AG04449 (cell line): ENCODE data around the gene RTN4RL2.

Source experiments
- CTCF ChIA-PET: fragments of 350-600 bp; formaldehyde crosslinking; extraction: SDS; loops from one replicate; lab custom pipeline; 2021; ENCODE audit warnings: antibody characterized with exemption; lab: Yijun Ruan, JAX
- POLR2A ChIA-PET: fragments of 400-600, 350-600 bp; formaldehyde crosslinking; extraction: SDS; loops from one replicate; lab custom pipeline; 2020; ENCODE audit warnings: antibody characterized with exemption, inconsistent platforms; lab: Yijun Ruan, JAX
- DNase-seq: peaks from one replicate; pipeline ENCODE4 v3.0.0-alpha.2; 2010; ENCODE audit warnings: low read depth, low spot score
- H3K4me3 ChIP-seq: 2 replicates; pipeline ENCODE4 v1.5.1; 2011; ENCODE audit warnings: low read depth, mild to moderate bottlenecking, control low read depth, low read length
- CTCF ChIP-seq: IDR thresholded peaks from one replicate; pipeline ENCODE4 v1.5.1; 2011; ENCODE audit warnings: mild to moderate bottlenecking, moderate library complexity, low read length, control low read depth, inconsistent platforms; ENCODE audit not compliant: insufficient read depth; ENCODE audit errors: missing control alignments

The RTN4RL2 gene

GRCh38 chr11:57425565-57426438 is 34.5 kb upstream of the RTN4RL2 start:
- peak overlapping the region; percentile 55; the same call in 1 of the 2 replicates for H3K4me3 ChIP-seq
- DNase-seq: no peak
- ChIA-PET CTCF (interaction anchor here (0.7 to 3.2 kb wide), 4 partner anchors 31 to 101 kb away, joined by 3 to 25 read pairs (median 4); no protein-coding TSS in a partner anchor), POLR2A (no interaction called here)
- TF ChIP-seq CTCF: no peak

GRCh38 chr11:57426439-57426928 is 33.8 kb upstream of the RTN4RL2 start:
- DNase-seq: no peak
- CTCF ChIA-PET: interaction anchor here (0.7 to 3.2 kb wide), 4 partner anchors 31 to 100 kb away, joined by 3 to 25 read pairs (median 4); no protein-coding TSS in a partner anchor
- no peak for TF ChIP-seq CTCF
- POLR2A ChIA-PET: no interaction called here
- peak overlapping the region; percentile 55 for H3K4me3 ChIP-seq

- ChIA-PET POLR2A (interaction anchor here (1.0 kb wide), 1 partner anchor 16 kb away, joined by 3 read pairs; no protein-coding TSS in a partner anchor), CTCF (interaction anchor here (0.9 to 3.2 kb wide), 7 partner anchors 30 to 214 kb away, joined by 3 to 25 read pairs (median 6); no protein-coding TSS in a partner anchor)
- no peak for TF ChIP-seq CTCF
- peak within 1 kb of the TSS; percentile 55 for H3K4me3 ChIP-seq
- peak; percentile 66 for DNase-seq
These were observed 33.2 kb upstream of the RTN4RL2 start, which contains the start of gene SLC43A3 for GRCh38 chr11:57426929-57427726. Gene SLC43A3 (minus strand): TSS chr11:57427121. CDS start chr11:57426172, 949 bp downstream.

- TF ChIP-seq CTCF: no peak
- no peak for DNase-seq
- POLR2A ChIA-PET: interaction anchor here (1.0 kb wide), 1 partner anchor 16 kb away, joined by 3 read pairs; no protein-coding TSS in a partner anchor
- no peak overlapping the region; the same call in 1 of the 2 replicates for H3K4me3 ChIP-seq
- CTCF ChIA-PET: interaction anchor here (0.9 to 3.2 kb wide), 6 partner anchors 30 to 213 kb away, joined by 3 to 25 read pairs (median 6); no protein-coding TSS in a partner anchor
These were observed 32.6 kb upstream of the RTN4RL2 start for GRCh38 chr11:57427727-57428082.

- TF ChIP-seq CTCF: no peak
- ChIA-PET CTCF (interaction anchor here (1.4 to 3.2 kb wide), 4 partner anchors 29 to 216 kb away, joined by 6 to 25 read pairs (median 8); no protein-coding TSS in a partner anchor), POLR2A (no interaction called here)
- DNase-seq: no peak
- no peak overlapping the region for H3K4me3 ChIP-seq
These were observed 31.7 kb upstream of the RTN4RL2 start for GRCh38 chr11:57428643-57429042.
